Measurements from ENCODE around the gene PADI4. TPM values are rescaled to one million over a fixed set of nuclear protein-coding genes. Genes with fewer than 3 reads are reported as not detected.

The PADI4 gene
- total and polyA plus RNA-seq, 3 donors from 2014 or later, result 0.16 to 0.32 TPM; not detected in 1

- DNase-seq, result no peak
- TF ChIP-seq POLR2A (IDR thresholded peaks at IDR 0.05) (no peak), CTCF (IDR thresholded peaks at IDR 0.05) (no peak)
- Histone ChIP-seq H3K27ac (no peak overlapping the region), H3K36me3 (ENCODE audit: low read depth, missing control alignments) (no peaks in the 10 kb centered on the region), H3K27me3 (no peaks in the 10 kb centered on the region), H3K4me3 (no peak overlapping the region), H3K9me3 (no peaks in the 10 kb centered on the region), H3K4me1 (no peaks in the 10 kb centered on the region)
- WGBS, 2 donors, result 60 to 68% methylated on average over 15 to 19 of the region's 19 CpGs
- intact Hi-C loops (cut with DNase I; ENCODE audit: low total_unique reads), result no loop called here
Measured at GRCh38 chr1:17347769-17348592, 40.0 kb downstream of the PADI4 start.

- Histone ChIP-seq H3K27me3 (no peaks in the 10 kb centered on the region), H3K27ac (no peak overlapping the region), H3K4me1 (no peaks in the 10 kb centered on the region), H3K4me3 (no peak overlapping the region), H3K9me3 (no peaks in the 10 kb centered on the region), H3K36me3 (ENCODE audit: low read depth, missing control alignments) (no peaks in the 10 kb centered on the region)
- TF ChIP-seq POLR2A (IDR thresholded peaks at IDR 0.05) (no peak), CTCF (IDR thresholded peaks at IDR 0.05) (no peak)
- 61 to 81% methylated on average over 14 of the region's 14 CpGs for WGBS, 2 donors
- intact Hi-C loops (cut with DNase I; ENCODE audit: low total_unique reads), result no loop called here
- no peak for DNase-seq
Measured at GRCh38 chr1:17348593-17349234, 40.7 kb downstream of the PADI4 start.

- no peaks in the 10 kb centered on the region for H3K9me3 ChIP-seq
- no peaks in the 10 kb centered on the region for H3K27me3 ChIP-seq
- WGBS, 2 donors, result no CpG with 5 or more reads among the region's 8 CpGs
- TF ChIP-seq POLR2A (IDR thresholded peaks at IDR 0.05) (no peak), CTCF (IDR thresholded peaks at IDR 0.05) (no peak)
- H3K4me1 ChIP-seq, result no peaks in the 10 kb centered on the region
- H3K4me3 ChIP-seq, result no peak overlapping the region
- H3K36me3 ChIP-seq (ENCODE audit: low read depth, missing control alignments), result no peaks in the 10 kb centered on the region
- intact Hi-C loops (cut with DNase I; ENCODE audit: low total_unique reads), result no loop called here
- no peak overlapping the region for H3K27ac ChIP-seq
- DNase-seq, result no peak
Measured at GRCh38 chr1:17350083-17350482, 42.1 kb downstream of the PADI4 start.

DNA sequence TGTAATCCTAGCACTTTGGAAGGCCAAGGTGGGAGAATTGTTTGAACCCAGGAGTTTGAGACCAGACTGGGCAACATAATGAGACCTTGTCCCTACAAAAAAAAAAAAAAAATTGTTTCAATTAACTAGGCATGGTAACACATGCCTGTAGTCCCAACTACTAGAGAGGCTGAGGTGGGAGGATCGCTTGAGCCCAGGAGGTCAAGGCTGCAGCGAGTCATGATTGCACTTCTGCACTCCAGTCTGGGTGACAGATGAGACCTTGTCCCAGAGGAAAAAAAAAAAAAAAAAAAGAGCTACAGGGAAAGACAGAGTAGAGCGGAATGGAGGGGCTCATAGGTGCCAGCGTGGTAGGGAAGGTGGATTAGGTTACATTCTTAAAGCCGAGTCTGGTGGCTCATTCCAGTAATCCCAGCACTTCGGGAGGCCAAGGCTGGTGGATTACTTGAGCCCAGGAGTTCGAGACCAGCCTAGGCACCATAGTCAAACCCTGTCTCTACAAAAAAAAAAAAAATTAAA, 43.0 kb downstream of the PADI4 start:
- 76 to 77% methylated on average over 6 to 7 of the region's 7 CpGs for WGBS, 2 donors
- Histone ChIP-seq H3K4me3 (no peak overlapping the region), H3K27me3 (no peaks in the 10 kb centered on the region), H3K4me1 (no peaks in the 10 kb centered on the region), H3K27ac (no peak overlapping the region), H3K36me3 (ENCODE audit: low read depth, missing control alignments) (no peaks in the 10 kb centered on the region), H3K9me3 (no peaks in the 10 kb centered on the region)
- no peak for DNase-seq
- TF ChIP-seq CTCF (IDR thresholded peaks at IDR 0.05) (no peak), POLR2A (IDR thresholded peaks at IDR 0.05) (no peak)
- intact Hi-C loops (cut with DNase I; ENCODE audit: low total_unique reads), result no loop called here

Measured in testis (tissue), 3 donors.